ENCODE measurements around the gene CRB1.

CRB1 gene

GRCh38 chr1:197351821-197352440 lies 83.9 kb downstream of the CRB1 start:
- DNase-seq (ENCODE audit: low read depth in 2 of 2), result no peak

- DNase-seq (ENCODE audit: low read depth in 2 of 2), result no peak
Measured at GRCh38 chr1:197355248-197355995, 87.4 kb downstream of the CRB1 start.

GRCh38 chr1:197356723-197357533 lies 88.9 kb downstream of the CRB1 start:
- peak in 1 of 2 donors; percentile 0 for DNase-seq (ENCODE audit: low read depth in 2 of 2)

GRCh38 chr1:197358959-197359358 lies 90.9 kb downstream of the CRB1 start:
- DNase-seq (ENCODE audit: low read depth in 2 of 2), result no peak

- DNase-seq (ENCODE audit: low read depth in 2 of 2), result no peak
Measured at GRCh38 chr1:197360068-197360467, 92.0 kb downstream of the CRB1 start.

- no peak for DNase-seq (ENCODE audit: low read depth in 2 of 2)
Measured at GRCh38 chr1:197362871-197363270, 94.8 kb downstream of the CRB1 start.

- no peak for DNase-seq (ENCODE audit: low read depth in 2 of 2)
Measured at GRCh38 chr1:197363855-197364254, 95.8 kb downstream of the CRB1 start.

- DNase-seq (ENCODE audit: low read depth in 2 of 2), result no peak
Measured at GRCh38 chr1:197366996-197367395, 98.9 kb downstream of the CRB1 start.

GRCh38 chr1:197367627-197368026 lies 99.6 kb downstream of the CRB1 start:
- DNase-seq (ENCODE audit: low read depth in 2 of 2), result no peak

GRCh38 chr1:197374428-197374827 lies 106.4 kb downstream of the CRB1 start:
- DNase-seq (ENCODE audit: low read depth in 2 of 2), result no peak

GRCh38 chr1:197384471-197384870 lies 116.4 kb downstream of the CRB1 start:
- no peak for DNase-seq (ENCODE audit: low read depth in 2 of 2)

- DNase-seq (ENCODE audit: low read depth in 2 of 2), result no peak
Measured at GRCh38 chr1:197388801-197389200, 120.7 kb downstream of the CRB1 start.

GRCh38 chr1:197390856-197391255 lies 122.8 kb downstream of the CRB1 start:
- DNase-seq (ENCODE audit: low read depth in 2 of 2), result no peak

GRCh38 chr1:197391303-197392226 lies 123.5 kb downstream of the CRB1 start:
- no peak for DNase-seq (ENCODE audit: low read depth in 2 of 2)

- no peak for DNase-seq (ENCODE audit: low read depth in 2 of 2)
Measured at GRCh38 chr1:197392541-197392940, 124.5 kb downstream of the CRB1 start.

- DNase-seq (ENCODE audit: low read depth in 2 of 2), result no peak
Measured at GRCh38 chr1:197393105-197393504, 125.1 kb downstream of the CRB1 start.

- no peak for DNase-seq (ENCODE audit: low read depth in 2 of 2)
Measured at GRCh38 chr1:197393772-197394171, 125.7 kb downstream of the CRB1 start.

GRCh38 chr1:197394831-197395608 lies 127.0 kb downstream of the CRB1 start:
- no peak for DNase-seq (ENCODE audit: low read depth in 2 of 2)

GRCh38 chr1:197397895-197398294 lies 129.8 kb downstream of the CRB1 start:
- DNase-seq (ENCODE audit: low read depth in 2 of 2), result no peak

- peak in 1 of 2 donors; percentile 9 for DNase-seq (ENCODE audit: low read depth in 2 of 2)
Measured at GRCh38 chr1:197399755-197400521, 131.9 kb downstream of the CRB1 start.

All from stimulated activated CD4-positive, alpha-beta T cell treated with anti-CD3 and anti-CD28 coated beads, Interleukin-15, amount 100 ng/mL, for 48 hours (primary cell).